Thoracic aorta (tissue), 2 donors: ENCODE measurements around the gene PDE4D. TPM values are rescaled to one million over a fixed set of nuclear protein-coding genes. Genes with fewer than 3 reads are reported as not detected.

Experiments used
- ATAC-seq: fragments of 150-250 bp; one replicate; pipeline ENCODE4 v1.8.0; 2017; ENCODE audit warnings: low read depth; ENCODE audit not compliant: insufficient number of reproducible peaks, low FRiP score
- DNase-seq: peaks from one replicate; pipeline ENCODE4 v3.0.0-alpha.2; 2020; ENCODE audit warnings: low spot score
- H3K27ac ChIP-seq, 2 donors: fragments of 200-600 bp; sonication (generic); 1 replicate in 1 of 2; 2 replicates in 1 of 2; pipeline ENCODE4 v1.5.1; 2016; ENCODE audit warnings: mild to moderate bottlenecking in 2 of 2, moderate library complexity in 2 of 2
- H3K27me3 ChIP-seq: fragments of 200-600 bp; sonication (generic); replicated peaks from 2 replicates; pipeline ENCODE4 v1.6.0; 2016; ENCODE audit warnings: mild to moderate bottlenecking; ENCODE audit not compliant: insufficient read depth
- H3K36me3 ChIP-seq: fragments of 200-600 bp; sonication (generic); one replicate; pipeline ENCODE4 v1.5.1; 2016
- H3K4me1 ChIP-seq, 2 donors: fragments of 200-600 bp; sonication (generic); 1 replicate in 1 of 2; 2 replicates in 1 of 2; pipeline versions ENCODE4 v1.5.1 to v1.6.0; 2016; ENCODE audit warnings: low read depth in 2 of 2, mild to moderate bottlenecking in 1 of 2; ENCODE audit not compliant: control insufficient read depth in 1 of 2
- H3K4me3 ChIP-seq: fragments of 200-600 bp; sonication (generic); 2 replicates; pipeline ENCODE4 v1.5.1; 2016; ENCODE audit warnings: mild to moderate bottlenecking
- H3K9me3 ChIP-seq: fragments of 200-600 bp; sonication (generic); 2 replicates; pipeline ENCODE4 v1.5.1; 2016
- CTCF ChIP-seq: fragments of 200-600 bp; sonication (generic); IDR thresholded peaks from one replicate; pipeline ENCODE4 v1.5.1; 2019; ENCODE audit warnings: antibody characterized with exemption
- total RNA-seq, 2 donors: library from RNA; depleted of rRNA; stranded (reverse); fragments of >200 nt; gene quantifications; one replicate each; pipeline versions ENCODE4 v1.1.0 to v1.2.3, GENCODE V29; 2016

The PDE4D gene
- total RNA-seq, 2 donors from 2014 or later, result 34.0 to 85.8 TPM

GRCh38 chr5:59843511-59844213 is 49.9 kb downstream of the PDE4D start:
- no peak overlapping the region for H3K4me3 ChIP-seq

GRCh38 chr5:59842999-59843398 is 50.5 kb downstream of the PDE4D start:
- DNase-seq, result no peak
- H3K27me3 ChIP-seq, result no peaks in the 10 kb centered on the region
- no peaks in the 10 kb centered on the region for H3K36me3 ChIP-seq
- no peak for TF ChIP-seq CTCF
- H3K9me3 ChIP-seq, result no peaks in the 10 kb centered on the region
- H3K4me3 ChIP-seq, result no peak overlapping the region
- H3K27ac ChIP-seq, result no peak overlapping the region
- no peak for ATAC-seq
- no peaks in the 10 kb centered on the region for H3K4me1 ChIP-seq

More at GRCh38 chr5:59843511-59844213, 49.9 kb downstream of the PDE4D start:
- Histone ChIP-seq H3K9me3 (no peaks in the 10 kb centered on the region), H3K27ac (no peak overlapping the region), H3K4me1 (no peaks in the 10 kb centered on the region), H3K36me3 (no peaks in the 10 kb centered on the region), H3K27me3 (no peaks in the 10 kb centered on the region)
- no peak for TF ChIP-seq CTCF
- no peak for ATAC-seq
- no peak for DNase-seq

GRCh38 chr5:59840200-59840601 is 53.3 kb downstream of the PDE4D start:
- Histone ChIP-seq H3K9me3 (no peaks in the 10 kb centered on the region), H3K4me3 (no peak overlapping the region), H3K27me3 (no peaks in the 10 kb centered on the region), H3K4me1 (no peaks in the 10 kb centered on the region), H3K36me3 (no peaks in the 10 kb centered on the region), H3K27ac (no peak overlapping the region)
- no peak for TF ChIP-seq CTCF
- ATAC-seq (no peak), DNase-seq (no peak)

GRCh38 chr5:59838989-59839388 is 54.5 kb downstream of the PDE4D start:
- H3K4me3 ChIP-seq, result no peak overlapping the region
- no peak for ATAC-seq
- no peaks in the 10 kb centered on the region for H3K27me3 ChIP-seq

GRCh38 chr5:59838067-59838466 is 55.5 kb downstream of the PDE4D start:
- no peak for DNase-seq
- TF ChIP-seq CTCF, result no peak
- ATAC-seq, result no peak
- no peaks in the 10 kb centered on the region for H3K36me3 ChIP-seq
- H3K27me3 ChIP-seq, result no peaks in the 10 kb centered on the region
- no peaks in the 10 kb centered on the region for H3K9me3 ChIP-seq
- no peak overlapping the region for H3K27ac ChIP-seq
- peaks cover 0 to 7% of the 10 kb centered on the region in 2 donors for H3K4me1 ChIP-seq
- H3K4me3 ChIP-seq, result no peak overlapping the region

More at GRCh38 chr5:59838989-59839388, 54.5 kb downstream of the PDE4D start:
- Histone ChIP-seq H3K9me3 (no peaks in the 10 kb centered on the region), H3K27ac (no peak overlapping the region), H3K4me1 (no peaks in the 10 kb centered on the region), H3K36me3 (no peaks in the 10 kb centered on the region)
- no peak for DNase-seq
- TF ChIP-seq CTCF, result no peak
